Measurements from ENCODE around the gene TTC28.

TTC28 gene

DNA sequence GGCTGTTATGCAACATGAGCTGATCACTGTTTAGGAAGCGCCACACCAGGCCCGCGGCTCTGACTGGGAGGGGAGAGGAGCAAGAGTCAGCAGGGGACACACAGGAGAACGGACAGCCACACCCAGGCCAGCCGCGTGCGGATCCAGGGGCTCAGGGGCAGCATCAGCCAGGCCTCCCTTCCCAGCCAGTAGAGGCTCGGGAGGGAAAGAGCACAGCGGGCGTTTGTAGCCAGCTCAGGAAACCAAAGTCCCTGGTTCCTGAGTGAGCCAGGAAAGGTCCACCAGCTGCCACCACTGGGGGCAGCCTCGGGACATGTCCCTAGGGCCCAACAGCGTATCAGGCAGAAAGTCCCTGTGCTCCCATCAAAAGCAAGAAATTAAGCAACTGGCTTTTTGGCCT is 688.8 kb downstream of the TTC28 start (continued):
- no peak for TF ChIP-seq ZNF311 (tag by site-specific recombination; IDR thresholded peaks at IDR 0.05; ENCODE audit: borderline replicate concordance)
- TF ChIP-seq, protein P1, sequence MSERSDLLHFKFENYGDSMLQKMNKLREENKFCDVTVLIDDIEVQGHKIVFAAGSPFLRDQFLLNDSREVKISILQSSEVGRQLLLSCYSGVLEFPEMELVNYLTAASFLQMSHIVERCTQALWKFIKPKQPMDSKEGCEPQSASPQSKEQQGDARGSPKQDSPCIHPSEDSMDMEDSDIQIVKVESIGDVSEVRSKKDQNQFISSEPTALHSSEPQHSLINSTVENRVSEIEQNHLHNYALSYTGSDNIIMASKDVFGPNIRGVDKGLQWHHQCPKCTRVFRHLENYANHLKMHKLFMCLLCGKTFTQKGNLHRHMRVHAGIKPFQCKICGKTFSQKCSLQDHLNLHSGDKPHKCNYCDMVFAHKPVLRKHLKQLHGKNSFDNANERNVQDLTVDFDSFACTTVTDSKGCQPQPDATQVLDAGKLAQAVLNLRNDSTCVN (tag by site-specific recombination; optimal IDR thresholded peaks at IDR 0.05) = no peak
- no peak for TF ChIP-seq ZNF670 (tag by site-specific recombination; IDR thresholded peaks at IDR 0.05; ENCODE audit: low read depth)
- TF ChIP-seq, protein P2, sequence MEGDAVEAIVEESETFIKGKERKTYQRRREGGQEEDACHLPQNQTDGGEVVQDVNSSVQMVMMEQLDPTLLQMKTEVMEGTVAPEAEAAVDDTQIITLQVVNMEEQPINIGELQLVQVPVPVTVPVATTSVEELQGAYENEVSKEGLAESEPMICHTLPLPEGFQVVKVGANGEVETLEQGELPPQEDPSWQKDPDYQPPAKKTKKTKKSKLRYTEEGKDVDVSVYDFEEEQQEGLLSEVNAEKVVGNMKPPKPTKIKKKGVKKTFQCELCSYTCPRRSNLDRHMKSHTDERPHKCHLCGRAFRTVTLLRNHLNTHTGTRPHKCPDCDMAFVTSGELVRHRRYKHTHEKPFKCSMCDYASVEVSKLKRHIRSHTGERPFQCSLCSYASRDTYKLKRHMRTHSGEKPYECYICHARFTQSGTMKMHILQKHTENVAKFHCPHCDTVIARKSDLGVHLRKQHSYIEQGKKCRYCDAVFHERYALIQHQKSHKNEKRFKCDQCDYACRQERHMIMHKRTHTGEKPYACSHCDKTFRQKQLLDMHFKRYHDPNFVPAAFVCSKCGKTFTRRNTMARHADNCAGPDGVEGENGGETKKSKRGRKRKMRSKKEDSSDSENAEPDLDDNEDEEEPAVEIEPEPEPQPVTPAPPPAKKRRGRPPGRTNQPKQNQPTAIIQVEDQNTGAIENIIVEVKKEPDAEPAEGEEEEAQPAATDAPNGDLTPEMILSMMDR (tag by site-specific recombination; IDR thresholded peaks at IDR 0.05) = 0 out of 2 replicates have a peak, but pooled peaks have one; percentile 26
- TF ChIP-seq ZNF341 (tag by site-specific recombination; IDR thresholded peaks at IDR 0.05; ENCODE audit: low read depth) = peak; percentile 43
- TF ChIP-seq TRIM28 (IDR thresholded peaks at IDR 0.05; ENCODE audit: borderline replicate concordance, low read length) = peak; percentile 88
- TF ChIP-seq ZNF660 (tag by site-specific recombination; IDR thresholded peaks at IDR 0.05) = no peak
- no peak for TF ChIP-seq KLF9 (tag by site-specific recombination; IDR thresholded peaks at IDR 0.05; ENCODE audit: low read depth)
- TF ChIP-seq, protein P3, sequence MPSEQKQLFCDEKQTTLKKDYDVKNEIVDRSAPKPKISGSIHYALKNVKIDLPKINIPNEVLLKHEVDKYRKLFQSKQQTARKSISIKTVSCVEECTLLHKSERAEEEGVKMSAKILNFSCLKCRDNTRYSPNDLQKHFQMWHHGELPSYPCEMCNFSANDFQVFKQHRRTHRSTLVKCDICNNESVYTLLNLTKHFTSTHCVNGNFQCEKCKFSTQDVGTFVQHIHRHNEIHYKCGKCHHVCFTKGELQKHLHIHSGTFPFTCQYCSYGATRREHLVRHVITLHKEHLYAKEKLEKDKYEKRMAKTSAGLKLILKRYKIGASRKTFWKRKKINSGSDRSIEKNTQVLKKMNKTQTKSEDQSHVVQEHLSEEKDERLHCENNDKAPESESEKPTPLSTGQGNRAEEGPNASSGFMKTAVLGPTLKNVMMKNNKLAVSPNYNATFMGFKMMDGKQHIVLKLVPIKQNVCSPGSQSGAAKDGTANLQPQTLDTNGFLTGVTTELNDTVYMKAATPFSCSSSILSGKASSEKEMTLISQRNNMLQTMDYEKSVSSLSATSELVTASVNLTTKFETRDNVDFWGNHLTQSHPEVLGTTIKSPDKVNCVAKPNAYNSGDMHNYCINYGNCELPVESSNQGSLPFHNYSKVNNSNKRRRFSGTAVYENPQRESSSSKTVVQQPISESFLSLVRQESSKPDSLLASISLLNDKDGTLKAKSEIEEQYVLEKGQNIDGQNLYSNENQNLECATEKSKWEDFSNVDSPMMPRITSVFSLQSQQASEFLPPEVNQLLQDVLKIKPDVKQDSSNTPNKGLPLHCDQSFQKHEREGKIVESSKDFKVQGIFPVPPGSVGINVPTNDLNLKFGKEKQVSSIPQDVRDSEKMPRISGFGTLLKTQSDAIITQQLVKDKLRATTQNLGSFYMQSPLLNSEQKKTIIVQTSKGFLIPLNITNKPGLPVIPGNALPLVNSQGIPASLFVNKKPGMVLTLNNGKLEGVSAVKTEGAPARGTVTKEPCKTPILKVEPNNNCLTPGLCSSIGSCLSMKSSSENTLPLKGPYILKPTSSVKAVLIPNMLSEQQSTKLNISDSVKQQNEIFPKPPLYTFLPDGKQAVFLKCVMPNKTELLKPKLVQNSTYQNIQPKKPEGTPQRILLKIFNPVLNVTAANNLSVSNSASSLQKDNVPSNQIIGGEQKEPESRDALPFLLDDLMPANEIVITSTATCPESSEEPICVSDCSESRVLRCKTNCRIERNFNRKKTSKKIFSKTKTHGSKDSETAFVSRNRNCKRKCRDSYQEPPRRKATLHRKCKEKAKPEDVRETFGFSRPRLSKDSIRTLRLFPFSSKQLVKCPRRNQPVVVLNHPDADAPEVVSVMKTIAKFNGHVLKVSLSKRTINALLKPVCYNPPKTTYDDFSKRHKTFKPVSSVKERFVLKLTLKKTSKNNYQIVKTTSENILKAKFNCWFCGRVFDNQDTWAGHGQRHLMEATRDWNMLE (tag by site-specific recombination; conservative IDR thresholded peaks at IDR 0.05; ENCODE audit: low read depth) = no peak
- no peak for TF ChIP-seq ZNF555 (tag by site-specific recombination; conservative IDR thresholded peaks at IDR 0.05)
- TF ChIP-seq, protein P4, sequence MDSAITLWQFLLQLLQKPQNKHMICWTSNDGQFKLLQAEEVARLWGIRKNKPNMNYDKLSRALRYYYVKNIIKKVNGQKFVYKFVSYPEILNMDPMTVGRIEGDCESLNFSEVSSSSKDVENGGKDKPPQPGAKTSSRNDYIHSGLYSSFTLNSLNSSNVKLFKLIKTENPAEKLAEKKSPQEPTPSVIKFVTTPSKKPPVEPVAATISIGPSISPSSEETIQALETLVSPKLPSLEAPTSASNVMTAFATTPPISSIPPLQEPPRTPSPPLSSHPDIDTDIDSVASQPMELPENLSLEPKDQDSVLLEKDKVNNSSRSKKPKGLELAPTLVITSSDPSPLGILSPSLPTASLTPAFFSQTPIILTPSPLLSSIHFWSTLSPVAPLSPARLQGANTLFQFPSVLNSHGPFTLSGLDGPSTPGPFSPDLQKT (IDR thresholded peaks at IDR 0.05; ENCODE audit: borderline replicate concordance, low read depth, low read length) = no peak
- TF ChIP-seq ZNF133 (tag by site-specific recombination; IDR thresholded peaks at IDR 0.05) = no peak
- no peak for TF ChIP-seq ZNF768 (tag by site-specific recombination; IDR thresholded peaks at IDR 0.05)
- 0 out of 2 replicates have a peak, but pooled peaks have one; percentile 21 for TF ChIP-seq ZBTB17 (tag by site-specific recombination; IDR thresholded peaks at IDR 0.05)
- TF ChIP-seq ZNF248 (tag by site-specific recombination; IDR thresholded peaks at IDR 0.05) = no peak
- TF ChIP-seq, protein P5, sequence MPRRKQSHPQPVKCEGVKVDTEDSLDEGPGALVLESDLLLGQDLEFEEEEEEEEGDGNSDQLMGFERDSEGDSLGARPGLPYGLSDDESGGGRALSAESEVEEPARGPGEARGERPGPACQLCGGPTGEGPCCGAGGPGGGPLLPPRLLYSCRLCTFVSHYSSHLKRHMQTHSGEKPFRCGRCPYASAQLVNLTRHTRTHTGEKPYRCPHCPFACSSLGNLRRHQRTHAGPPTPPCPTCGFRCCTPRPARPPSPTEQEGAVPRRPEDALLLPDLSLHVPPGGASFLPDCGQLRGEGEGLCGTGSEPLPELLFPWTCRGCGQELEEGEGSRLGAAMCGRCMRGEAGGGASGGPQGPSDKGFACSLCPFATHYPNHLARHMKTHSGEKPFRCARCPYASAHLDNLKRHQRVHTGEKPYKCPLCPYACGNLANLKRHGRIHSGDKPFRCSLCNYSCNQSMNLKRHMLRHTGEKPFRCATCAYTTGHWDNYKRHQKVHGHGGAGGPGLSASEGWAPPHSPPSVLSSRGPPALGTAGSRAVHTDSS (tag by site-specific recombination; IDR thresholded peaks at IDR 0.05) = no peak

Measured in HEK293 (cell line).